ENCODE measurements around the gene SPATA2L. TPM values are rescaled to one million over a fixed set of nuclear protein-coding genes. Genes with fewer than 3 reads are reported as not detected.

The SPATA2L gene
- total and polyA plus RNA-seq, 10 of the 15 experiments (the other 5 are each of a cell fraction or from before 2014, with no cell fraction given): 0.20 to 6.9 (median 3.9) TPM; not detected in 1

DNA sequence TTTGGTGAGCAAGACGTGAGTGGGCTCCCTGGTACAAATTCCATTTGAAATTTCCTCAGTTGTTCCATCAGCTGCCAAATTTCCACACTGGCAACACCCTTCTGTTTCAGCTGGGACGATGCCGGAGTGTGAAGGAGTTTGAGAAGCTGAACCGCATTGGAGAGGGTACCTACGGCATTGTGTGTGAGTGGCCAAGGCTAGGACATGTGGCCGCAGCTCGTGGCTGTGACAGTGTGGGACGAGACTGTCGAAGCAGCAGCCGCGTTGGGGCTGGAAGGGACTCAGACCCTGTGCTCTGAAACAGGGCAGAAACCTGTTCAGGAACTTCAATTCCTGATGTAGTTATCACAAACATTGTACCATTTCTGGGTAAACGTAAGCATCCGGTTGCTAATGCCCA, 12.4 kb downstream of the SPATA2L start:
- Histone ChIP-seq H3K36me3 (ENCODE audit: control insufficient read depth in 2 of 2, insufficient read depth in 2 of 2, low read length in 1 of 2) (peaks cover 0 to 10% of the 10 kb centered on the region in 2 experiments; a peak in 3 of 4 replicates), H3K27me3 (replicated peaks in 1 of 2; ENCODE audit: control insufficient read depth in 2 of 2, insufficient read depth in 2 of 2, low read length in 1 of 2) (no peaks in the 10 kb centered on the region), H3K27ac (ENCODE audit: control insufficient read depth, insufficient read depth) (no peak overlapping the region), H3K4me3 (no peak overlapping the region), H4K20me1 (ENCODE audit: control insufficient read depth, insufficient read depth) (no peaks in the 10 kb centered on the region), H3K9ac (ENCODE audit: control insufficient read depth, insufficient read depth, low read length) (no peak overlapping the region), H3K4me1 (ENCODE audit: control insufficient read depth, insufficient read depth, low read length) (peaks cover 6% of the 10 kb centered on the region; the same call in 1 of the 2 replicates), H3K9me3 (replicated peaks; ENCODE audit: control insufficient read depth, insufficient read depth, low read length) (no peaks in the 10 kb centered on the region; the same call in 2 of the 3 replicates), H3K4me2 (ENCODE audit: control insufficient read depth, insufficient read depth) (no peak overlapping the region), H3K79me2 (ENCODE audit: control insufficient read depth, insufficient read depth, low read length) (peaks cover 11% of the 10 kb centered on the region), H2AFZ (ENCODE audit: control insufficient read depth, low read depth, low read length) (no peak overlapping the region)
- no peak for DNase-seq (ENCODE audit: low read depth, low spot score)
- CTCF ChIA-PET: interaction anchor here (0.6 to 1.7 kb wide), 2 partner anchors 11 to 18 kb away, joined by 3 to 5 read pairs; no protein-coding TSS in a partner anchor
- POLR2A ChIA-PET: no interaction called here
- no peak for ATAC-seq
- RAD21 ChIA-PET (ENCODE audit: unreplicated experiment): no interaction called here
- 92% methylated on average over 13 of the region's 13 CpGs for WGBS (ENCODE audit: insufficient coverage, insufficient replicate concordance, low lambda C conversion rate, missing lambda C conversion rate)
- in situ Hi-C loops (cut with MboI): no loop called here
- SMC1A ChIA-PET (ENCODE audit: uncharacterized antibody, unreplicated experiment): no interaction called here
- FAIRE-seq: no peak
- intact Hi-C loops (cut with micrococcal nuclease; ENCODE audit: unreplicated experiment): no loop called here
- no TSS peak for BruUV-seq (replicated peaks)
- no peak for TF ChIP-seq NFXL1 (IDR thresholded peaks at IDR 0.05; ENCODE audit: borderline replicate concordance)
- TF ChIP-seq EGR1 (IDR thresholded peaks at IDR 0.05; ENCODE audit: borderline replicate concordance in 1 of 2, low read depth in 2 of 2, low read length in 2 of 2): no peak
- TF ChIP-seq ZNF207 (IDR thresholded peaks at IDR 0.05; ENCODE audit: borderline replicate concordance): no peak
- no peak for TF ChIP-seq BHLHE40 (IDR thresholded peaks at IDR 0.05; ENCODE audit: borderline replicate concordance in 1 of 2, low read depth in 2 of 2, low read length in 1 of 2)
- no peak for TF ChIP-seq TCF12 (IDR thresholded peaks at IDR 0.05; ENCODE audit: low read depth, low read length)
- TF ChIP-seq, protein P1, sequence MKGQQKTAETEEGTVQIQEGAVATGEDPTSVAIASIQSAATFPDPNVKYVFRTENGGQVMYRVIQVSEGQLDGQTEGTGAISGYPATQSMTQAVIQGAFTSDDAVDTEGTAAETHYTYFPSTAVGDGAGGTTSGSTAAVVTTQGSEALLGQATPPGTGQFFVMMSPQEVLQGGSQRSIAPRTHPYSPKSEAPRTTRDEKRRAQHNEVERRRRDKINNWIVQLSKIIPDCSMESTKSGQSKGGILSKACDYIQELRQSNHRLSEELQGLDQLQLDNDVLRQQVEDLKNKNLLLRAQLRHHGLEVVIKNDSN (IDR thresholded peaks at IDR 0.05; ENCODE audit: borderline replicate concordance, extremely low read length, insufficient read depth, low read depth, low read length): no peak
- no peak for TF ChIP-seq SMARCA5 (IDR thresholded peaks at IDR 0.05)
- TF ChIP-seq CHD2 (IDR thresholded peaks at IDR 0.05; ENCODE audit: borderline replicate concordance, low read depth, low read length): no peak
- no peak for TF ChIP-seq BACH1 (IDR thresholded peaks at IDR 0.05; ENCODE audit: borderline replicate concordance)
- TF ChIP-seq TAF1 (IDR thresholded peaks at IDR 0.05; ENCODE audit: borderline replicate concordance, low read depth, low read length): no peak
- no peak for TF ChIP-seq IRF5 (IDR thresholded peaks at IDR 0.05; ENCODE audit: borderline replicate concordance)
- TF ChIP-seq, protein P2, sequence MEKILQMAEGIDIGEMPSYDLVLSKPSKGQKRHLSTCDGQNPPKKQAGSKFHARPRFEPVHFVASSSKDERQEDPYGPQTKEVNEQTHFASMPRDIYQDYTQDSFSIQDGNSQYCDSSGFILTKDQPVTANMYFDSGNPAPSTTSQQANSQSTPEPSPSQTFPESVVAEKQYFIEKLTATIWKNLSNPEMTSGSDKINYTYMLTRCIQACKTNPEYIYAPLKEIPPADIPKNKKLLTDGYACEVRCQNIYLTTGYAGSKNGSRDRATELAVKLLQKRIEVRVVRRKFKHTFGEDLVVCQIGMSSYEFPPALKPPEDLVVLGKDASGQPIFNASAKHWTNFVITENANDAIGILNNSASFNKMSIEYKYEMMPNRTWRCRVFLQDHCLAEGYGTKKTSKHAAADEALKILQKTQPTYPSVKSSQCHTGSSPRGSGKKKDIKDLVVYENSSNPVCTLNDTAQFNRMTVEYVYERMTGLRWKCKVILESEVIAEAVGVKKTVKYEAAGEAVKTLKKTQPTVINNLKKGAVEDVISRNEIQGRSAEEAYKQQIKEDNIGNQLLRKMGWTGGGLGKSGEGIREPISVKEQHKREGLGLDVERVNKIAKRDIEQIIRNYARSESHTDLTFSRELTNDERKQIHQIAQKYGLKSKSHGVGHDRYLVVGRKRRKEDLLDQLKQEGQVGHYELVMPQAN (conservative IDR thresholded peaks at IDR 0.05): no peak
- TF ChIP-seq, protein P3, sequence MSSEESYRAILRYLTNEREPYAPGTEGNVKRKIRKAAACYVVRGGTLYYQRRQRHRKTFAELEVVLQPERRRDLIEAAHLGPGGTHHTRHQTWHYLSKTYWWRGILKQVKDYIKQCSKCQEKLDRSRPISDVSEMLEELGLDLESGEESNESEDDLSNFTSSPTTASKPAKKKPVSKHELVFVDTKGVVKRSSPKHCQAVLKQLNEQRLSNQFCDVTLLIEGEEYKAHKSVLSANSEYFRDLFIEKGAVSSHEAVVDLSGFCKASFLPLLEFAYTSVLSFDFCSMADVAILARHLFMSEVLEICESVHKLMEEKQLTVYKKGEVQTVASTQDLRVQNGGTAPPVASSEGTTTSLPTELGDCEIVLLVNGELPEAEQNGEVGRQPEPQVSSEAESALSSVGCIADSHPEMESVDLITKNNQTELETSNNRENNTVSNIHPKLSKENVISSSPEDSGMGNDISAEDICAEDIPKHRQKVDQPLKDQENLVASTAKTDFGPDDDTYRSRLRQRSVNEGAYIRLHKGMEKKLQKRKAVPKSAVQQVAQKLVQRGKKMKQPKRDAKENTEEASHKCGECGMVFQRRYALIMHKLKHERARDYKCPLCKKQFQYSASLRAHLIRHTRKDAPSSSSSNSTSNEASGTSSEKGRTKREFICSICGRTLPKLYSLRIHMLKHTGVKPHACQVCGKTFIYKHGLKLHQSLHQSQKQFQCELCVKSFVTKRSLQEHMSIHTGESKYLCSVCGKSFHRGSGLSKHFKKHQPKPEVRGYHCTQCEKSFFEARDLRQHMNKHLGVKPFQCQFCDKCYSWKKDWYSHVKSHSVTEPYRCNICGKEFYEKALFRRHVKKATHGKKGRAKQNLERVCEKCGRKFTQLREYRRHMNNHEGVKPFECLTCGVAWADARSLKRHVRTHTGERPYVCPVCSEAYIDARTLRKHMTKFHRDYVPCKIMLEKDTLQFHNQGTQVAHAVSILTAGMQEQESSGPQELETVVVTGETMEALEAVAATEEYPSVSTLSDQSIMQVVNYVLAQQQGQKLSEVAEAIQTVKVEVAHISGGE (CRISPR knock-in tag; IDR thresholded peaks at IDR 0.05): no peak
- TF ChIP-seq MXI1 (IDR thresholded peaks at IDR 0.05; ENCODE audit: low read depth, low read length): no peak
